CD4-positive, alpha-beta T cell treated with Interleukin-17A for 1 hour (primary cell): ENCODE results near the gene USP7.
"Not testable (repeated sequence)": the region's sequence is repeated elsewhere in the genome, so short reads cannot be mapped to it uniquely, and the experiment has no call there.

Source experiments
- DNase-seq: peaks from one replicate; pipeline ENCODE4 v3.0.0-alpha.2; 2020

Gene USP7

GRCh38 chr16:8893976-8894690, 69.6 kb downstream of the USP7 start:
- DNase-seq = no peak

GRCh38 chr16:8893426-8893825, 70.3 kb downstream of the USP7 start:
- DNase-seq = no peak

GRCh38 chr16:8892101-8892575, 71.6 kb downstream of the USP7 start:
- no peak for DNase-seq

GRCh38 chr16:8890549-8890921, 73.2 kb downstream of the USP7 start:
- DNase-seq = no peak

- DNase-seq = no peak
Measured at GRCh38 chr16:8889893-8890548, 73.7 kb downstream of the USP7 start.

- no peak for DNase-seq
Measured at GRCh38 chr16:8888951-8889892, 74.5 kb downstream of the USP7 start.

GRCh38 chr16:8887952-8888560, 75.7 kb downstream of the USP7 start:
- DNase-seq = no peak

- no peak for DNase-seq
Measured at GRCh38 chr16:8887431-8887765, 76.3 kb downstream of the USP7 start.

- no peak for DNase-seq
Measured at GRCh38 chr16:8886593-8887430, 76.9 kb downstream of the USP7 start.

GRCh38 chr16:8885674-8886592, 77.8 kb downstream of the USP7 start:
- DNase-seq = no peak

GRCh38 chr16:8882725-8883377, 80.9 kb downstream of the USP7 start:
- no peak for DNase-seq

GRCh38 chr16:8882041-8882617, 81.6 kb downstream of the USP7 start, which contains the start of gene LITAFD:
Gene LITAFD, plus strand, starts transcription at chr16:8882351. Its CDS starts 2,005 bp downstream, at chr16:8884356.
- no peak for DNase-seq

- DNase-seq = no peak
Measured at GRCh38 chr16:8880839-8881510, 82.7 kb downstream of the USP7 start.

- DNase-seq = no peak
Measured at GRCh38 chr16:8878523-8878911, 85.2 kb downstream of the USP7 start.

- DNase-seq = no peak
Measured at GRCh38 chr16:8877894-8878522, 85.7 kb downstream of the USP7 start.

GRCh38 chr16:8875317-8875716, 88.4 kb downstream of the USP7 start:
- not testable (repeated sequence) for DNase-seq

GRCh38 chr16:8874388-8874787, 89.3 kb downstream of the USP7 start:
- no peak for DNase-seq

- not testable (repeated sequence) for DNase-seq
Measured at GRCh38 chr16:8873866-8874195, 89.9 kb downstream of the USP7 start.
